GM21515 (cell line): ENCODE results near the gene DLG2.

Source experiments
- ATAC-seq: cut with Tn5 transposase; IDR thresholded peaks from one replicate; pipeline ENCODE4 v1.9.1; 2021; ENCODE audit not compliant: unreplicated experiment

The DLG2 gene

DNA sequence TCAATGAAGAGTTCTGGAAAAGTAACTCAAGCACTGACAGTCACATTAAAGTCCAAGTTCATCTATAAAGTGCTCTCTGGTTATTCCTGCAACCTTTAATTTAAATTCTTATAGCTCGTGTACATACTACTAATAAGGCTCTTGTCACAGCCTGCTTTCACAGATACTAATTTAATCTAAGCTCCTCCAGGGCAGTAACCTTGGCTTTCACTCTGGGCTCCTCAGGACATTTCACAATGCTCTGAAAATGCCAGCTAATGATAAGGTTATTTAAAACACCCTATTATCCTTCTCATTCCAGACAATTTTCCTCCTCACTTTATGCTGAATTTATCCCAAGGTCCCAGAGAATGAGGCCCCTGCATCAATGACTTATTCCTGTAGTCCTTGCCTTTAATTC lies 2098.3 kb downstream of the DLG2 start:
- no peak for ATAC-seq

DNA sequence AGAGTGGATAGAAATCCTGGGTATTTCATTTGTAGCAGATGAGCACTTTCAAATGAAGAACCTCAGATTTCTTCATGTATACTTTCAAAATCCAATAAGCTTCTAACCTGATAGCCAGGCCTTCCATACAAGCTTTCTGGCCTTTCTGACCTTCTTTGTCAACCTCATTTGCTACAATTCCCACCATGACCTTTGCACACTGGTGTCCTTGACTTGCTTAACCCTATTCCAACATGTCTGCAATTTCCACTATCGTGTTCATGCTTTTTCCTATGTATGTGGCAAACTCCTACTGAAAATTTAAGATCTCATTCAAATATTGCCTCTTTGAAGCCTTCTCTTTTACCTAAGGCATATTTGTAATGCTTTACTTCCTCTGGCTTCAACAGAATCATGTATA lies 2098.9 kb downstream of the DLG2 start:
- ATAC-seq: no peak

DNA sequence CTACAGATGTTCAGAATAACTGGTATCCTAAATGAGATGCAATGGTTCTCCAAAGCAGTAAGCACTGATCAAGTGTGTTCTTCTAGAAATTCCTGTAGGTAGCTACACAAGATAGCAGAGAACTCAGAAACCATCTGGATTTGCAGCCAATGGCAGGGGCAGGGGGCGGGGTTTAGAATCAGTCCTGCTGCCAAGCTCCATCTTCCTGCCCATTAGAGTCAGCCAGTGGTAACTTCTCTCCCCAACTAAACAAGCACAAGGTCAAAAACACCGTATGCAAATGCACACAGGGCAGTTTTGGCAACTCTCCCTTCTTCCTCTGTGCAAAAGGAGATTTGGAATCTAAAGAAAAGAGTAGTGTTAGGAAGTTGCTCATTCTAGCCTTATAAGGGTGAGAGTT lies 2103.5 kb downstream of the DLG2 start:
- no peak for ATAC-seq

DNA sequence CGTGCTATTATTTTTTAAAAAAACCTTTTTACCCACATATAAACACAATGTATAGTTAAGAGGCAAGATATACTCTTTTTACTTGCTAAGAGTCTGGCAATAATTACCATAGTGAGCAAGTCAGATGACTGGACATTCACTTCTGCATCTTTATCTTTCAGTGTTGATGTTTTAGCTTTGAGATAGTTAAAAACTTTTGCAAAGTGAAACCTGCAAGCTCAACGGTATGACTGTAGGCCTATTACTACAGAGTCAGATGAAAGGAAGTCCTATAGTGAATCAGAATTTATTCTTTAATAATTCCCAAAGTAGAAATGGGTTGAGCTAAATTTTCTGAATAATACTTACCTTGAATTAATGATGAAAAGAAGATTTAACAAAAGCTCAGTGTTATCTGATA lies 2104.2 kb downstream of the DLG2 start:
- no peak for ATAC-seq

DNA sequence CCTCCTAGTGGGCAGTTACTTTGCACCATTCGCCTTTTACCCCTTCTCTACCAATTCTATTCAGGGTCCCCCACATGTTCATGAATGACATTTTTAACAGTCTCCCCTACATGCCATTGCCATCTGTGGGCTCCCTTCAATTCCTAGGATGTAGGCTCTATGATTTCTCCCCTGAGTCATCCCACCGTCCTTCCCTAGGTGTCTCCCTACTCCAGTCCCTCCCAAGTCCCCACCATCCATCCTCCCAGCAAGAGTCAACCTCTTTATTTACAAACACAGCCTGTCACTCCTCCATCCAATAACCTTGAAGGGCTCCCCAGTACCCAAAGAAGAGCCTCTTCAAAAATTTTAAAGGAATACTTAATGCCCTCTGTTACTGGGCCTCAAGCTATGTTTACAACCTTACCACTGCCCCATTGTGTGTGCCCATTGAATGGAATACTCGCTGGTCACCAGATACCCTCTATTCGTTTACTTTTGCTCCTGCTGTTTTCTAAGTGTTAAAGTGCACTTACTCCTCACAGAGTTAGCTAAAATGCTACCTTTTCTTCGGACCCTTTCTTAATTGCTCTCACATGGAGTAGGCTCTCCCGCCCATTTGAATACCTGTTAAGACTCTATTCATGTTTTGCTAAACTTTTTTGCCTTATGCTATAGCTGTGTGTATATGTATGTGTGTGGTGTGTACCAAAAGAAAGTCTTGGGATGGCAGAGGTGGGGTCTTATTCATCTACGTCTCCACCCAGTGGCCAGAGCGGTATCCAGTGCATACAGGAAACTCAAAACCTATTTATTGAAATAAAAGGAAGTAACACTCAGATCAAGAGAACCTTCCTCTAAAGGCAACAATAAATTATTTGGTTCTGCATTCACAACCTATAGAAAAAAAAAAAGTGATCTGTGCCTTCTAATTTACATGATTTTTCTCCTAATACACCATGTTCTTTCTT lies 2105.2 kb downstream of the DLG2 start:
- no peak for ATAC-seq

DNA sequence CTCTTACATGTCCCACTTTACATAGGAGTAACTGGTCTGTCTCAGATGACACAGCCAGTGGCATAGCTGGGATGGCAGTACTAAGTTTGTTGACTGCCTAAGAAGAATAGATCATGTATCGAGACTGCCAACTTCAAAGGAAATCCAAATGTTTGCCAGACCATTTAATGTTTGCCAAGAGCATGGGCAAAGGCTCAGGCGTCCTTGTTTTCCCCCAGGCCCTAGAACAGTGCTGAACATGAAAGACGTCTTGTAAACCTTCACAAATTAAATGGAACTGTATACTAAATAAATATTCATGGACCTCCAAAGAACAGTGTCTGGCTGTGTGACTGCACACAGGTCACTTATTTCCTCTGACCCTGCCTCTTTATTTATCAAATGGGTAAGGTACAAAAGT lies 2106.3 kb downstream of the DLG2 start:
- no peak for ATAC-seq

DNA sequence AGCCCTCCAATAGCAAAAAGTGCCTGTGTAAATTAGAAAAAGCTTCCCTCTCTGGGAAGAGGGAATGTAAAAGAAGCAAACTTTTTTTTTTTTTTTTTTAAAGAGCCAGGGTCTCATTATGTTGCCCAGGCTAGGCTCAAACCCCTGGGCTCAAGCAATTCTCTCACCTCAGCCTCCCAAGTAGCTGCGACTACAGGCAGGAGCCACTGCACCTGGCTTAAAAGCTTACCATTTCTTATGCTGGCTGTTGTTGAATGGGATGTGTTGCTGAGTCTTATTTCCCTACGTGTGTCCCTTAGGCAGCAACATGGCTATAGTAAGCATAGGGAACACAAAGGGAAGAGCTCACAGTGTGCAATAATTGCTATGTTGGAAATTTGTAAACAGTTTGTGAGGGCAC lies 2115.5 kb downstream of the DLG2 start:
- no peak for ATAC-seq

DNA sequence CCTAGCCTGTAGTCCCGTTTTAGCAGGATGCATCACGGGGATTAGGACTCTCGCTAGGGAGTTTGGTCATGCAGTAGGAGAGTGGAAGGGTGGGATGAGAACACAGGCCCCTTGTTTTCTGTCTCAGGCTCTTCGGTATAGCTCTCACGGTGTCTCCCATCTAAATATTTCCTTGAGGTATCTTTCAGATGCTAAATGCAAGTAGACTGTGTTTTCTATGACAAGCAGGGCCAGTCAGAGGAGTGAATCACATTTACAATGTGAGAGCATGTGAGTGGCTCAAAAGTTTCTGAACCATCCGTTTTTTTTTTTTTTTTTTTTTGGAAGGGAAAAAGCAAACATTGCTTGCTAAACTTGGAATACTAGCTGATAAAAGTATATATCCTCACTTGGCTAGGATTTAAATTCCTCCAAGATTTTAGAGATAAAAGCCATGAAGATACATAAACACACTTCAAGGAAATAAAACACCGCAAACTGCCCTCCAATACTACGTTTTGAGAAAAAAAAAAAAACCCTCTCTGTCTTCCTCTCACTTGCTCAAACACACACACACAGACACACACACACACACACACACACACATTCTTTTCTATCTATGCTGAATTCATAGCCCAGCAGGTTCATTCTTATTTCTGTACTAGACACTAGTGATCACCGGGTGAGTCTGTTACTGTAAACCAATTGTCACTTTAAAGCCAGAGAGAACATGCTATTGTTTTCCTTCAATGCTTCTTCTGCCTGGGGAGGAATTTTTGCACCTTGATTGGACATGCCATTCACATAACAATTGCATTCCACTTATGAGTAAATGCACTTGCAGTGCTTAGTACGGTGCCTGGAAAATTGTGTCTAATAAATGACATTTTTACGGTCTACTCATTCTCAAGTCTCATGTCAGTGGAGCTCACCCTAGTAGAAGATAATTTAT lies 2116.3 kb downstream of the DLG2 start:
- ATAC-seq: no peak

DNA sequence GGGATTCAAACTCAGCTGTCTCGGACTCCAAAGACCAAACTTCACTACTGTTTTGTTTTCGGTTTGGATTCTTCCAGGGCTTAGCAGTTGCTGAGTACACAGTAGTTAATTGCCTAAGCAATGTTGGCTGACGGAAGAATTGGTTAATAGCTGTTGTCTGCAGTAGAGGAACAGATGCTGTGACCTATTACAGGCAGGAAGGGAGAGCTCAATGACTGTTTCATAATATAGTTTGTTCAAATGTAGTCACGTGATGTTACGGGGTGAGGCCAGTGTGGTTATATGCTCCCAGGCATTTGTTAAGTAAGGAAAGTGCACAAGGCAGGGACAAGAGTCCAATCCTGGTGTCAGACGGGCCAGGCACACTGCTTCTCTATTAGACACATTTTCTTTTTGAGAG lies 2118.3 kb downstream of the DLG2 start:
- no peak for ATAC-seq

DNA sequence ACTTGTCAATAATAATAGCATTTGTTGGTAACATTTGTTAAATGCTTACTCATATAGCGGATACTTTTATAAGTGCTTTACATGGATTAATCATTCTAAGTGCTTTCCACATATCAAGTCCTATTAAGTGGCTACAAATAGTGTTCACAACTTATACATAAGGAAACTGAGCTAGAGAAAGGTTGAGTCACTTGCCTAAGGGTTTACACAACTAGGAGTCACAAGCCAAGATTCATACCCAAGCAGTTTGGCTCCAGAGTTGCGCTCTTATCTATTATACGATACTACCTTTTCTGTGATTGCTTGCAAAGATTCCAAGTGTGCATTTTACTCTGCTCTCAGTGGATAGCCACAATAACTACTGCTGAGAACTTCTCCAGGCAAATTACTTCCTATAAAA lies 2125.1 kb downstream of the DLG2 start:
- ATAC-seq: no peak

DNA sequence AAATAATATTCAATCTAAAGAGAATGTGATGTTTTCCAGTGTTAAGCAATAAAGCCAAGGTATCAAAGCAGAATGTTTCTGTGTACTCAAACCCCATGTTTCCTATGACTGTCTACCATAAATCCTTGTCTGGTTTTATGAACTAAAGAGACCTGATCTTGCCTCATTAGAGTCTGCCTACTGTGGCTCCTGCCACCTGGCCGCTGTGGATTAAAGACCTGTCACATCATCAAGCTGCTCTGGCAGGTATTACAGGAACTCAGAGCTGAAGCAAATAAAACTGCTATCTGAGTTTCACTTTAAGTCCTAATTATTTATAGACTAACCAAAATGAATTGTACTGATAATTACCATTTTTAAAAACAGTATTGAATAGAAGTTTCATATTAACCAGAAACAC lies 2133.2 kb downstream of the DLG2 start:
- ATAC-seq: no peak

DNA sequence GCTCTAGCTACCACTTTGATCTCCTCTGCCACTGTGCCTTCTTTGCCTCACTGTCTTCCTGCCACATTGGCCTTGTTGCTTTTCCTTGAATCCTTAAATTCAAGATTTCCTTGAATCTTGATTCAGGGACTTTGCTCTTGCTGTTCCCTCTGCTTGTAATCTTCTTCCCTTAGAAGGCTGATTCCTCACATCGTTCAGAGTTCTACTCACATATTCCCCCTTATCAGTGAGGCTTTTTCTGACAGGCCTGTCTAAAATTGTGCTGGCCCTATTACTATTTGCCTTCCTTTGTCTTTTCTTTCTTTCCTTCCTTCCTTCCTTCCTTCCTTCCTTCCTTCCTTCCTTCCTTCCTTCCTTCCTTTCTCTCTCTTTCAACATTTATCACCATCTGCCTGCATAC lies 2134.1 kb downstream of the DLG2 start:
- no peak for ATAC-seq

DNA sequence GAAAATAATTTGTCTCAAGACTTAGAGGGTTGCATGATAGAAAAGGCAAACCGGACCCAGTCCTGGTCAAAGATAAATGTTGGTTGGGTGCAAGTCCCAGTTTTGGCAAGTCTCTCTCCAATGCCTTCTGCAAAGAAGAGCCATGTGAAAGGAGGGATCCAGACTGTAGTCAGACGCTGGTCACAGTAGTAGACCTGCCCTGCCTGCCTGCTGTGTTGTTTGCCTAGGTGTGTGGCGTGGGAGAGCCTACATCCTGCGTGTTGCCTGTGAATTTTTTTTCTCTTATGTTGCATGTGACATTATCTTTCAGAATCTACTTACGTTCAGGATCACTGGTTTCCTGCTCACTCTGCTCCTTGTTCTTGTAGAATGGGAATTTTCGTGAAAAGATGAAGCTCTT lies 2143.3 kb downstream of the DLG2 start:
- ATAC-seq: no peak

DNA sequence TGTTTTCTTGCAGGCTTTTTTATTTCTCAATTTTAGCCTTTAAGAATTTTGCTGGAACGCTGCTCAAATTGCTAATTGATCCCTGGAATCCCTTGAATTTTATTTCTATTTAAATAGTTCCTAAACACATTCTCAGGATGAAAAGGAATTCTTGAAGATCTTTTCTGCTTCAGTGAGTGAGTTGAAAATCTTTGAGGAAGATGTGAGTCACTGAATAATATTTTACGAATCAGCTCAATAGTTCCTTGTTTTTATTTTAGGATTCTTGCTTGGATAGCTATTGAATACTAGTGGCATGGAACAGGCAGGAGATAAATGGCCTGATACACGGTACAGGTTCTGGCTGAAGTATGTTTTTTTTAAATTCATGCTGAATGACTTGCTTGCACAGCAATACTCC lies 2146.3 kb downstream of the DLG2 start:
- no peak for ATAC-seq

DNA sequence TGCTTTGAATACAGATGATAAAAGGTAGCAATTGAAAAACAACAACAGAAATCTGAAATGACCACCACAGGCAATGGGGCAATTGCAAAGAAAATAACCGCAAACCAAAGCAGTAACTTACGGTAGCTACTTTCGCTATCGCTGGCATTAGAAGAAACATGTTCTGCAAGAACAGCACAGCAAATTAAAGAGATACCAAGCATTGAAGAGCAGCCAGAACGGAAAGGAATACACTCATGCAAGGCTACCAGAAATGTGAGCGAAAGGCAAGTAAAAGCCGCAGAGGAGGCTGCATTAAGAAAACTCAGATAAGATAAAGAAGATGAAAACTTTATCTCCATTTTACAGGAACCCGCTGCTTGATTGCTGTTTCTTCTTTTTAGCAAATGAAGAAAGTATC lies 2146.9 kb downstream of the DLG2 start:
- ATAC-seq: no peak

DNA sequence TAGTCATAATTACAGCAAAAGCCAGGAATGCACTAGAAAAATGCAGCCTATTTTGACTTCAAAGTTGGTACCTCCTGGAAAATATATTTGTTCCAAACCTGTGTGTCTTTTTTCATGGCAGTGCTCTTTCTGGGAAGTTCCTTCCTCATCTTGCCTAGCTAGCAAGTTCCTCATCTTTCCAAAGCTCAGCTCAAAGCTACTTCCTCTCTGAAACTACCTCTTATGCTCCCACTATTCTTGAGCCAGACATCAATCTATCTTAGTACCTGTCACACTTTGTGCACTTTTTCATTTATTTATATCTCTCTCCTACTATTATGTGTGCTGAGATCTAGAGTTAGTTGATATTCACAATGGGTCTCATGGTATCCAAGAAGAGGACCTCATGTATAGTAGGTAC lies 2149.4 kb downstream of the DLG2 start:
- ATAC-seq: no peak

DNA sequence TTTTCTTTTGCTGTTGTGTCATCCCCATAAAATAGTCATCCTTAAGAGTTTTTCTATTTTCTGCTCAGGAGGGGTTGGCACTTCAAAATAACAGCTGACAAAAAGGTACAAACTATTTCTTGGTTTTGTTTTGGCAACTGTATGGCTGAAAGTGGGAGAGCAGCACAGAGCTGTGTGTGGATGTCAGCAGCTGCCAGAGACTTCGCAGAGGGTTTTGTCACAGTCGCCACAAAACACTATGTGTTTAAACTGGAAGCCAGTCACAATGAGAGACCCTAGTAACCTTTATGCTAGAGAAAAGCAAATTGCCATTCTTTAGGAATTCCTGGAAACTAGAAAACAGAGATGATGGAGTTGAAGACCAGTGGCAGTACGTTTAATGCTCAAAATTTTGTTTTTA lies 2151.4 kb downstream of the DLG2 start:
- ATAC-seq: no peak

DNA sequence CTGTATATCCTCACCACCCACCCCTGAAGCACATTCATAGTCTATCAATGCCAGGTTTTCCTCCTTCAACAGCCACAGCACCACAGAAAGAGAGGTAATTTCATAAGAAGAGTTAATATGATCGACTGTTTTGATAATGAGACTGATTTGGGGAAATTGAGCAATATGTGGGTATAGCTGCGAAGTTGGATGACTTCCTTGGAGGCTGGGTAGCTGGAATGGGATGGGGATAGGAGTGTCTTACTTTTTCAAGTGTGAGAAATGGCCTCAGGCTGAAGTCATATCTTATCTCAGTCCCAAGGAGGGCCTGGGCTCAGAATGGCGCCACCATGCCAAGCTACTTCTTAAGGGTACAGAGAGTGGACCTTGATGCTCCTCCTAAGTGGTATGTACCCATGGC lies 2153.4 kb downstream of the DLG2 start:
- no peak for ATAC-seq

DNA sequence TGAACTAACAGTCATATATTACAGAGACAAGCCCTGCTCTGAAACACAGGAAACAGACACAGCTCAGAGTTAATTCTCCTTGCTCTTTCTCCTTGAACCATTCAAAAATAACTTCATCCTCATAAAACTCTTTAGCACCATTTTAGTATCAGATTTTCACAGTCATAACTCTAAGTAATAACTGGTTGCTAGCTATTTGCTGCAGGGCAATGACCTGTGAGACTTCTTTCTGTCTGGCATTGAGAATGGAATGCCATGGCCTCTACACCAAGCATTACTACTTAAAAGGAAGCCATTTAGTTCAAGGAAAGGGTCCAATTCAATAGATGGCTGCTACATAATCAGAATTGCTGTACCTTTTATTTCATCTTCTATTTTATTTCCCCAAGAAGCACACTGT lies 2154.3 kb downstream of the DLG2 start:
- no peak for ATAC-seq

DNA sequence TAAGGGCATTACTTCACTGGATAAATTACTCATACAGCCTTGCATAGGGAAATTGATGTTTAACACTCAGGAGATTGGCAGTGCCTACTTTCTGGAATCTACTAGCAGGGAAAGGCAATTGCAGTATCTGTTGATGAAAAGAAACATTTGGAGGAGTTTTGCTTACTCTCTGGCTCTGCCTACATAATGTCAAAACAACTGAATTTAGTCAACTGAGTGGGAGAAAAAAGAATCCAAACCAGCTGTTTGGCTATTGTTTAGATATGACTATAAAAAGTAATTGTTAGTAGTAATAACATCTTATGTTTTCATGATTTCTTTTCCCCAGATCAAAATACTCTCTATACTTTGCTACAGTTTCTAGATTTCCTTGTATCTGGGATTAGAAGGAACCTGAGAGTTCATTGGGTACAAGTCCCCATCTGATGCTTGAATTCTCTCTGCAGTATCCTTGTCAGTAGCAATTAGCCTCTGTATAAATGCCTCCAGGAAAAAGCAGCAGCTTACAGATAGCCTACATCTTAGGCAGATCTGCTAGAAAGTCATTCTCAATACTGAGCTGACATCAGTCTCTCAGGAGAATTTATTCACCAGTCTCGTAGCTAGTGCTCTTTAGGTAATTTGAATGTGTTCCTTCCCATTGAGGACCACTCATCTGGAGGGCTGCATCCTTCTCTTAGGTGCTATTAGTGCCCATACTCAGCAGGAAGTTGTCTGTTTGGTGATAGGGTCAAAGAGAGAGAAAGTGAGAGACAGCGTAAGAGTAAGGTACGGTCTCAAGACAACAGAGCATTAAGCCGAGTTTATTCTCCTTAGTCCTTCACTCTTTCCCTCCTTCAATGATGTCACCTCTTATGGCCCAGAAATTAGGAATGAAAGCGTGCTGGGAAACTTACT lies 2155.1 kb downstream of the DLG2 start:
- no peak for ATAC-seq

DNA sequence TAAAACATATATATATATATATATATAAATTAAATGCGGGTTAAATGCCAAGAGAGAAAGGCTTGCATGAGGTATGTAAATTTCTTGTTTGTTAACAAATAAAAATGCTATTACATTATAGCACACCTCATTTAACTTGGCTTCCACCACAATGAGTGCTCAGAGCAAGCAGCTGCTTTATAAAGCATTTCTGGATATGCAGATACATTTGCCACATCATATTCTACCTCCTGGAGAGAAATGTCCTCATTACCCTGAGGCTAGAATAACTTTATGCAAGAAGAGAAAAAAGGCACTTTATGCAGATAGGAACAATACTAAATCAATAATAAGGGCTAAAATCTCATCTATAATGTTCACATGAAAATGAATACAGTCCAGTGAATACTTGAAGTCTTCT lies 2159.3 kb downstream of the DLG2 start:
- ATAC-seq: no peak
